DOHH2 (cell line): ENCODE data around the gene KCNJ1.

Source experiments
- CTCF ChIP-seq: fragments of 200-600 bp; sonication (generic); IDR thresholded peaks from one replicate; pipeline ENCODE4 v1.5.1; 2014; ENCODE audit warnings: antibody characterized with exemption, mild to moderate bottlenecking, low read depth, low read length; ENCODE audit not compliant: poor library complexity, severe bottlenecking
- EZH2phosphoT487 ChIP-seq: fragments of 200-600 bp; sonication (generic); IDR thresholded peaks from 2 replicates; pipeline ENCODE4 v1.6.1; 2017; ENCODE audit warnings: borderline replicate concordance, mild to moderate bottlenecking, antibody characterized with exemption, low read length, moderate library complexity, mixed read lengths

DNA sequence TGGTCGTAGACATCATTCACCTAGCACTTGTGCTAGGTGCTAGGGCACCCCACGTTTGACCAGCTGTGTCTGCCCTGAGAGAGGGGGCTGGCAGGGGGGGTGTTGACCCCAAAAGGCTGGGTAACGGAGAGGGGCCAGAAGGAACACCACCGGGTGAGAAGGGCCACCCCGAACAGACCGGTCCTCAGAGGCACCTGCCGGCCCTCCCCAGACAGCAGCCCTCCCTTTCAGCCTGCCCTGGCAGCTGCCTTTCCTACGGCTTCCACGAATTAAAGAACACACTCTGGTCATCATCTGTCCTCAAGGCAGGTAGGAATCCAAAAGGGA, 23.1 kb upstream of the KCNJ1 start:
- TF ChIP-seq CTCF (no peak), EZH2phosphoT487 (no peak)
